ENCODE data around the gene SLC2A8. TPM values are rescaled to one million over a fixed set of nuclear protein-coding genes. Genes with fewer than 3 reads are reported as not detected.

The SLC2A8 gene
- total RNA-seq, 4 donors from 2014 or later: 25.4 to 38.2 (median 29.9) TPM

- Histone ChIP-seq H3K4me1 (peaks cover 25 to 33% of the 10 kb centered on the region in 2 donors), H3K36me3 (peaks cover 21% of the 10 kb centered on the region in 2 donors)
- intact Hi-C loops (cut with DNase I): no loop called here
These were observed 55.1 kb downstream of the SLC2A8 start for GRCh38 chr9:127451858-127452656.

GRCh38 chr9:127452691-127453090 is 55.7 kb downstream of the SLC2A8 start:
- TF ChIP-seq POLR2A (IDR thresholded peaks at IDR 0.05): no peak
- TF ChIP-seq CTCF (IDR thresholded peaks at IDR 0.05): no peak
- peak; percentile 71 to 82 for DNase-seq
- H3K36me3 ChIP-seq: peaks cover 15 to 17% of the 10 kb centered on the region in 2 donors
- 50 to 52% methylated on average over 4 of the region's 4 CpGs for WGBS, 2 donors
- no peak overlapping the region for H3K4me3 ChIP-seq (replicated peaks in 1 of 3)
- no peaks in the 10 kb centered on the region for H3K9me3 ChIP-seq
- no peaks in the 10 kb centered on the region for H3K27me3 ChIP-seq
- peaks cover 25 to 33% of the 10 kb centered on the region in 2 donors for H3K4me1 ChIP-seq
- intact Hi-C loops (cut with DNase I): no loop called here
- peak overlapping the region; percentile 19 to 89 (median 82) for H3K27ac ChIP-seq

More at GRCh38 chr9:127451858-127452656, 55.1 kb downstream of the SLC2A8 start:
- DNase-seq: peak; percentile 60 to 64
- Histone ChIP-seq H3K27ac (peak overlapping the region; percentile 82 to 90 (median 89)), H3K27me3 (no peaks in the 10 kb centered on the region), H3K4me3 (replicated peaks in 1 of 3) (peak overlapping the region; percentile 68 to 78 (median 74)), H3K9me3 (no peaks in the 10 kb centered on the region)
- TF ChIP-seq CTCF (IDR thresholded peaks at IDR 0.05) (no peak), POLR2A (IDR thresholded peaks at IDR 0.05) (no peak)
- 10 to 11% methylated on average over 29 of the region's 29 CpGs for WGBS, 2 donors

GRCh38 chr9:127455324-127455992 is 58.5 kb downstream of the SLC2A8 start:
- no peak for TF ChIP-seq POLR2A (IDR thresholded peaks at IDR 0.05)
- TF ChIP-seq CTCF (IDR thresholded peaks at IDR 0.05): peak in 1 of 6 experiments; percentile 18
- Histone ChIP-seq H3K27me3 (no peaks in the 10 kb centered on the region), H3K4me3 (replicated peaks in 1 of 3) (no peak overlapping the region), H3K36me3 (peaks cover 0 to 10% of the 10 kb centered on the region in 2 donors), H3K9me3 (no peaks in the 10 kb centered on the region), H3K27ac (no peak overlapping the region), H3K4me1 (peaks cover 13 to 19% of the 10 kb centered on the region in 2 donors)
- WGBS, 2 donors: 71 to 75% methylated on average over 6 of the region's 6 CpGs
- no peak for DNase-seq
- intact Hi-C loops (cut with DNase I): no loop called here

GRCh38 chr9:127457191-127457878 is 60.4 kb downstream of the SLC2A8 start:
- no peak for TF ChIP-seq CTCF (IDR thresholded peaks at IDR 0.05)
- TF ChIP-seq POLR2A (IDR thresholded peaks at IDR 0.05): no peak
- Histone ChIP-seq H3K27ac (no peak overlapping the region), H3K27me3 (no peaks in the 10 kb centered on the region), H3K4me1 (peaks cover 5 to 16% of the 10 kb centered on the region in 2 donors), H3K4me3 (replicated peaks in 1 of 3) (no peak overlapping the region), H3K9me3 (no peaks in the 10 kb centered on the region), H3K36me3 (peaks cover 13 to 25% of the 10 kb centered on the region in 2 donors)
- no peak for DNase-seq
- WGBS, 2 donors: 84 to 92% methylated on average over 17 of the region's 17 CpGs
- intact Hi-C loops (cut with DNase I): no loop called here

Small RNAs within 50 kb of the gene (small RNA-seq; reads per million reads assigned to genes)
- 323 reads per million, percentile 98 among the genes with 10 or more reads in this experiment for gene SNORA65

Other genes starting within 250 kb of the SLC2A8 start
- 10 to 100 TPM; 14.6 to 49.1 (median 20.1) TPM for gene GARNL3, start 132.4 kb upstream of the SLC2A8 start, total RNA-seq
- 10 to 100 TPM; 10.6 to 19.4 (median 15.9) TPM for gene ZNF79, start 27.2 kb downstream of the SLC2A8 start, total RNA-seq
- 1,000 to 10,000 TPM; 1,286 to 2,844 (median 1,849) TPM for gene RPL12, start 54.2 kb downstream of the SLC2A8 start, total RNA-seq
- 10 to 100 TPM; 13.7 to 19.6 (median 16.3) TPM for gene LRSAM1, start 54.3 kb downstream of the SLC2A8 start, total RNA-seq
- 100 to 1,000 TPM in 2 of 4 donors, 10 to 100 TPM in 2; 23.8 to 139 (median 106) TPM for gene STXBP1, start 215.1 kb downstream of the SLC2A8 start, total RNA-seq

All from thyroid gland (tissue), 4 donors.